ENCODE results near the gene GRID1. TPM values are rescaled to one million over a fixed set of nuclear protein-coding genes. Genes with fewer than 3 reads are reported as not detected.

The GRID1 gene
- total RNA-seq, 1 experiment from 2014 or later = not detected

DNA sequence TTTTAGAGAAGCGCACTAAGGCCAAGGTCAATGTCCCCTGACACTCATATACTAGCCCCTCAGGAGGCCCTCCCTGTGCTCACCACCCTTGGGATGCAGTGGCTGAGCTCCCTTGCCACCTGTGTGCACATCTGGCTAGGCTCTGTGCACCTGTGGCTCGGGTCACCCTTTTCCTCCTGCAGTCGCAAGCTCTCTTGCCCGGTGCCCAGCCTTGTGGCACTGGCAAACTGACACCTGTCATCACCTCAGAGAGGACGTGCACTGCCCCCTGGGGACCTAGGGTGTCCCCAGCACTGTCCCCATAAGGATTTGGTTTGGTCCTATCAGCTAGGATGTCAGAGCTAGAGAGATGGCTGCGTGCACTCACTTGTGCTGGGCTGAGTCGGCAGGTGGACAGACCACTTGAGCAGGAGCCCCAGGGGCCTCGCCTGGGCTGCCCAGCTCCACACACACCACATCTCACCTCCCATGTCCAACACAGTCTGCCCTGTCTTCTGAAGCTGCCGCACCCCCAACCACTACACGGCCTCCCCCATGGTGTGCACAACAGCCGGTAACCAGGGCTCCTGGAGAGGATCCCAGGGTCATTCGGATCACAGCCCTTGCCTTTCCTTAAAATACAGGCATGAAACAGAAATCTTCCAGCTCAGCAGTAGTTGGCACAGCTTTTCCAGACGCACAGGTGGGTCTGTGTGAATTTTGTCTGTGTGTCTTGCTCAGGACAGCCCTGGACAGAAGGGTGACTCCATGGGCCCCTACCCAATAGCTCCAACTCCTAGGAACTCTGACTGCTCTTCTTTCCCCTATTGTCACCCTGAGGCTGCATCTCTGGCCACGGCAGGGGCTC lies 111.0 kb downstream of the GRID1 start:
- H3K27ac Mint-ChIP-seq (ENCODE audit: unreplicated experiment) = no peak overlapping the region
- no peak for TF ChIP-seq CTCF (IDR thresholded peaks at IDR 0.05; ENCODE audit: unreplicated experiment)
- no peaks in the 10 kb centered on the region for H3K9me3 Mint-ChIP-seq (ENCODE audit: low read depth, unreplicated experiment)
- H3K4me1 Mint-ChIP-seq (ENCODE audit: low read depth, unreplicated experiment) = peaks cover 9% of the 10 kb centered on the region
- intact Hi-C loops (cut with micrococcal nuclease; ENCODE audit: unreplicated experiment) = no loop called here
- no peaks in the 10 kb centered on the region for H3K36me3 Mint-ChIP-seq (ENCODE audit: insufficient read depth, unreplicated experiment)
- peaks cover 52% of the 10 kb centered on the region for H3K27me3 Mint-ChIP-seq (ENCODE audit: unreplicated experiment)
- CTCF ChIA-PET = no interaction called here
- no TSS peak for BruUV-seq (replicated peaks)
- H3K4me3 Mint-ChIP-seq (ENCODE audit: low read depth, unreplicated experiment) = no peak overlapping the region
- no peak for DNase-seq

DNA sequence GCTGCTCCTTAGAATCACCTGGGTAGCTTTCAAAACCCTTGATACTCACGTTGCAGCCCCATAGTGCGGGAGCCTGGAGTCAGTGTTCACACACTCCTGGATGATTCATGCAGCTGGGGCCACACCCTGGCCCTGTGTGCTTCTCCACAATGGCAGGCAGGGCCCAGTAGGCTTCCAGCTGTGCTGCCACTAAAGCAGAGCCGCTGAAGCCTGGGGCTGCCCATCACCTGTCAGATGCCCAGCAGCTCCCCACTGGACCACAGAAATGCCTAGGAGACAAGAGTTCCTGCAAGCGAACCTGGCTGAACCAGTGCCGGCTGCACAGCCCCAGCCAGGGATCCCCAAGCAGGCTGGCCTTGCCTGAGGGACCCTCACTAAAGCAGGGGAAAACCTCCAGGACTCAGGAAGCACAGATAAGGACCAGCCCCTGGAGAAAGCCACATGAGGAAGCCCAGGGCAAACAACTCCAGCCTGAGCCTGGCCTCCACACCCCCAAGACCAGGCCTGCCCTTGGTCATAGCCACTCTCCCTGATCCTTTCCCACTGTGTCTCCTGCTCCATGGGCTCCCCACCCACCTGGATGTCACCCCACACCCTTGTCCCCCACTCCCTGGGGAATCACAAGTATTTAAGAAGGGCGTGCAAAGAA lies 111.9 kb downstream of the GRID1 start:
- peaks cover 9% of the 10 kb centered on the region for H3K4me1 Mint-ChIP-seq (ENCODE audit: low read depth, unreplicated experiment)
- H3K27me3 Mint-ChIP-seq (ENCODE audit: unreplicated experiment) = peaks cover 50% of the 10 kb centered on the region
- no peak for TF ChIP-seq CTCF (IDR thresholded peaks at IDR 0.05; ENCODE audit: unreplicated experiment)
- no peak overlapping the region for H3K4me3 Mint-ChIP-seq (ENCODE audit: low read depth, unreplicated experiment)
- no peaks in the 10 kb centered on the region for H3K36me3 Mint-ChIP-seq (ENCODE audit: insufficient read depth, unreplicated experiment)
- no TSS peak for BruUV-seq (replicated peaks)
- H3K27ac Mint-ChIP-seq (ENCODE audit: unreplicated experiment) = no peak overlapping the region
- DNase-seq = peak; percentile 11
- CTCF ChIA-PET = interaction anchor here (1.3 kb wide), 1 partner anchor 12 kb away, joined by 5 read pairs; no protein-coding TSS in a partner anchor
- intact Hi-C loops (cut with micrococcal nuclease; ENCODE audit: unreplicated experiment) = no loop called here
- H3K9me3 Mint-ChIP-seq (ENCODE audit: low read depth, unreplicated experiment) = no peaks in the 10 kb centered on the region

- DNase-seq = no peak
- Mint-ChIP-seq H3K4me1 (ENCODE audit: low read depth, unreplicated experiment) (peaks cover 9% of the 10 kb centered on the region), H3K27me3 (ENCODE audit: unreplicated experiment) (peaks cover 56% of the 10 kb centered on the region), H3K27ac (ENCODE audit: unreplicated experiment) (no peak overlapping the region), H3K9me3 (ENCODE audit: low read depth, unreplicated experiment) (no peaks in the 10 kb centered on the region), H3K36me3 (ENCODE audit: insufficient read depth, unreplicated experiment) (no peaks in the 10 kb centered on the region), H3K4me3 (ENCODE audit: low read depth, unreplicated experiment) (no peak overlapping the region)
- BruUV-seq (replicated peaks) = no TSS peak
- intact Hi-C loops (cut with micrococcal nuclease; ENCODE audit: unreplicated experiment) = no loop called here
- CTCF ChIA-PET = interaction anchor here (1.3 kb wide), 1 partner anchor 13 kb away, joined by 5 read pairs; no protein-coding TSS in a partner anchor
- no peak for TF ChIP-seq CTCF (IDR thresholded peaks at IDR 0.05; ENCODE audit: unreplicated experiment)
Observed at GRCh38 chr10:86254081-86254480, 112.5 kb downstream of the GRID1 start.

GRCh38 chr10:86253091-86254072 lies 113.2 kb downstream of the GRID1 start:
- no peak overlapping the region for H3K4me3 Mint-ChIP-seq (ENCODE audit: low read depth, unreplicated experiment)
- no peaks in the 10 kb centered on the region for H3K9me3 Mint-ChIP-seq (ENCODE audit: low read depth, unreplicated experiment)
- DNase-seq = no peak
- no peak overlapping the region for H3K27ac Mint-ChIP-seq (ENCODE audit: unreplicated experiment)
- no TSS peak for BruUV-seq (replicated peaks)
- CTCF ChIA-PET = interaction anchor here (1.3 kb wide), 1 partner anchor 13 kb away, joined by 5 read pairs; no protein-coding TSS in a partner anchor
- TF ChIP-seq CTCF (IDR thresholded peaks at IDR 0.05; ENCODE audit: unreplicated experiment) = no peak
- H3K4me1 Mint-ChIP-seq (ENCODE audit: low read depth, unreplicated experiment) = peaks cover 9% of the 10 kb centered on the region
- peaks cover 57% of the 10 kb centered on the region for H3K27me3 Mint-ChIP-seq (ENCODE audit: unreplicated experiment)
- intact Hi-C loops (cut with micrococcal nuclease; ENCODE audit: unreplicated experiment) = no loop called here
- H3K36me3 Mint-ChIP-seq (ENCODE audit: insufficient read depth, unreplicated experiment) = no peaks in the 10 kb centered on the region
